OCI-LY1 (cell line): ENCODE measurements around the gene RAP2C.

Source experiments
- H2AFZ ChIP-seq: fragments of 200-600 bp; sonication (generic), shearing (Covaris generic); 2 replicates; pipeline ENCODE4 v1.6.0; 2014; ENCODE audit warnings: antibody characterized with exemption, mild to moderate bottlenecking, low read length
- H3F3A ChIP-seq: fragments of 200-600 bp; sonication (generic), shearing (Covaris generic); 2 replicates; pipeline ENCODE4 v1.6.0; 2014; ENCODE audit warnings: mild to moderate bottlenecking, antibody characterized with exemption, low read length, moderate library complexity; ENCODE audit not compliant: insufficient read depth
- H3K27ac ChIP-seq: fragments of 200-600 bp; sonication (generic); 2 replicates; pipeline ENCODE4 v1.5.1; 2014; ENCODE audit warnings: low read length, mixed run types, mild to moderate bottlenecking, low read depth; ENCODE audit not compliant: poor library complexity, severe bottlenecking
- H3K27me3 ChIP-seq: fragments of 200-600 bp; sonication (generic); 2 replicates; pipeline ENCODE4 v1.6.0; 2014; ENCODE audit warnings: antibody characterized with exemption, mild to moderate bottlenecking, low read length, moderate library complexity; ENCODE audit not compliant: insufficient read depth
- H3K36me3 ChIP-seq: fragments of 200-600 bp; sonication (generic); 2 replicates; pipeline ENCODE4 v1.6.1; 2014; ENCODE audit warnings: mild to moderate bottlenecking, antibody characterized with exemption, low read length, moderate library complexity, mixed read lengths; ENCODE audit not compliant: insufficient read depth
- H3K4me1 ChIP-seq: fragments of 200-600 bp; sonication (generic); 2 replicates; pipeline ENCODE4 v1.5.1; 2014; ENCODE audit warnings: mild to moderate bottlenecking, low read length, moderate library complexity; ENCODE audit not compliant: insufficient read depth, severe bottlenecking
- H3K4me2 ChIP-seq: fragments of 200-600 bp; sonication (generic), shearing (Covaris generic); 2 replicates; pipeline ENCODE4 v1.6.1; 2014; ENCODE audit warnings: low read length
- H3K4me3 ChIP-seq: fragments of 200-600 bp; sonication (generic); 2 replicates; pipeline ENCODE4 v1.5.1; 2014; ENCODE audit warnings: low read length, low read depth, mild to moderate bottlenecking, mixed read lengths; ENCODE audit not compliant: poor library complexity, severe bottlenecking
- H3K79me2 ChIP-seq: fragments of 200-600 bp; shearing (Covaris generic); 2 replicates; pipeline ENCODE4 v1.6.1; 2016; ENCODE audit warnings: mixed run types, low read length, mixed read lengths; ENCODE audit not compliant: insufficient read depth
- H3K9ac ChIP-seq: fragments of 200-600 bp; sonication (generic), shearing (Covaris generic); 2 replicates; pipeline ENCODE4 v1.6.1; 2014; ENCODE audit warnings: mild to moderate bottlenecking, low read length, mixed read lengths
- H3K9me2 ChIP-seq: fragments of 200-600 bp; sonication (generic), shearing (Covaris generic); 2 replicates; pipeline ENCODE4 v1.6.1; 2014; ENCODE audit warnings: low read depth, mild to moderate bottlenecking, low read length, mixed read lengths
- H3K9me3 ChIP-seq: fragments of 200-600 bp; shearing (Covaris generic); 2 replicates; pipeline ENCODE4 v1.6.1; 2014; ENCODE audit warnings: low read length, mixed read lengths
- H4K20me1 ChIP-seq: fragments of 200-600 bp; sonication (generic), shearing (Covaris generic); 2 replicates; pipeline ENCODE4 v1.6.0; 2016; ENCODE audit warnings: mild to moderate bottlenecking, low read length; ENCODE audit not compliant: insufficient read depth
- EZH2 ChIP-seq: fragments of 200-600 bp; sonication (generic), shearing (Covaris generic); IDR thresholded peaks from 2 replicates; pipeline ENCODE4 v1.8.0; 2017; ENCODE audit warnings: borderline replicate concordance, mixed run types, mild to moderate bottlenecking, antibody characterized with exemption, low read length, moderate library complexity, mixed read lengths
- TF ChIP-seq, protein P1 (sequence below): fragments of 200-600 bp; sonication (generic), shearing (Covaris generic); IDR thresholded peaks from 2 replicates; pipeline ENCODE4 v1.5.1; 2017; ENCODE audit warnings: mild to moderate bottlenecking, antibody characterized with exemption, low read length, moderate library complexity, mixed read lengths

The RAP2C gene

GRCh38 chrX:132200976-132201375 is 18.3 kb downstream of the RAP2C start:
- Histone ChIP-seq H3K36me3 (no peaks in the 10 kb centered on the region), H3K9me3 (no peaks in the 10 kb centered on the region), H3K27me3 (no peaks in the 10 kb centered on the region), H3K9ac (no peak overlapping the region), H3F3A (no peaks in the 10 kb centered on the region), H3K9me2 (no peaks in the 10 kb centered on the region), H3K4me1 (no peaks in the 10 kb centered on the region), H4K20me1 (no peaks in the 10 kb centered on the region), H3K27ac (no peak overlapping the region), H3K79me2 (no peaks in the 10 kb centered on the region), H3K4me2 (no peak overlapping the region), H2AFZ (no peak overlapping the region), H3K4me3 (no peak overlapping the region)
- TF ChIP-seq EZH2, result no peak

GRCh38 chrX:132199941-132200340 is 19.3 kb downstream of the RAP2C start:
- Histone ChIP-seq H4K20me1 (no peaks in the 10 kb centered on the region), H3K36me3 (no peaks in the 10 kb centered on the region), H3K9me3 (no peaks in the 10 kb centered on the region), H2AFZ (no peak overlapping the region), H3F3A (no peaks in the 10 kb centered on the region), H3K4me1 (no peaks in the 10 kb centered on the region), H3K27ac (no peak overlapping the region), H3K4me2 (no peak overlapping the region), H3K4me3 (no peak overlapping the region), H3K9ac (no peak overlapping the region), H3K27me3 (no peaks in the 10 kb centered on the region), H3K9me2 (no peaks in the 10 kb centered on the region), H3K79me2 (no peaks in the 10 kb centered on the region)
- TF ChIP-seq, protein P1, sequence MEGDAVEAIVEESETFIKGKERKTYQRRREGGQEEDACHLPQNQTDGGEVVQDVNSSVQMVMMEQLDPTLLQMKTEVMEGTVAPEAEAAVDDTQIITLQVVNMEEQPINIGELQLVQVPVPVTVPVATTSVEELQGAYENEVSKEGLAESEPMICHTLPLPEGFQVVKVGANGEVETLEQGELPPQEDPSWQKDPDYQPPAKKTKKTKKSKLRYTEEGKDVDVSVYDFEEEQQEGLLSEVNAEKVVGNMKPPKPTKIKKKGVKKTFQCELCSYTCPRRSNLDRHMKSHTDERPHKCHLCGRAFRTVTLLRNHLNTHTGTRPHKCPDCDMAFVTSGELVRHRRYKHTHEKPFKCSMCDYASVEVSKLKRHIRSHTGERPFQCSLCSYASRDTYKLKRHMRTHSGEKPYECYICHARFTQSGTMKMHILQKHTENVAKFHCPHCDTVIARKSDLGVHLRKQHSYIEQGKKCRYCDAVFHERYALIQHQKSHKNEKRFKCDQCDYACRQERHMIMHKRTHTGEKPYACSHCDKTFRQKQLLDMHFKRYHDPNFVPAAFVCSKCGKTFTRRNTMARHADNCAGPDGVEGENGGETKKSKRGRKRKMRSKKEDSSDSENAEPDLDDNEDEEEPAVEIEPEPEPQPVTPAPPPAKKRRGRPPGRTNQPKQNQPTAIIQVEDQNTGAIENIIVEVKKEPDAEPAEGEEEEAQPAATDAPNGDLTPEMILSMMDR, result no peak
- no peak for TF ChIP-seq EZH2

DNA sequence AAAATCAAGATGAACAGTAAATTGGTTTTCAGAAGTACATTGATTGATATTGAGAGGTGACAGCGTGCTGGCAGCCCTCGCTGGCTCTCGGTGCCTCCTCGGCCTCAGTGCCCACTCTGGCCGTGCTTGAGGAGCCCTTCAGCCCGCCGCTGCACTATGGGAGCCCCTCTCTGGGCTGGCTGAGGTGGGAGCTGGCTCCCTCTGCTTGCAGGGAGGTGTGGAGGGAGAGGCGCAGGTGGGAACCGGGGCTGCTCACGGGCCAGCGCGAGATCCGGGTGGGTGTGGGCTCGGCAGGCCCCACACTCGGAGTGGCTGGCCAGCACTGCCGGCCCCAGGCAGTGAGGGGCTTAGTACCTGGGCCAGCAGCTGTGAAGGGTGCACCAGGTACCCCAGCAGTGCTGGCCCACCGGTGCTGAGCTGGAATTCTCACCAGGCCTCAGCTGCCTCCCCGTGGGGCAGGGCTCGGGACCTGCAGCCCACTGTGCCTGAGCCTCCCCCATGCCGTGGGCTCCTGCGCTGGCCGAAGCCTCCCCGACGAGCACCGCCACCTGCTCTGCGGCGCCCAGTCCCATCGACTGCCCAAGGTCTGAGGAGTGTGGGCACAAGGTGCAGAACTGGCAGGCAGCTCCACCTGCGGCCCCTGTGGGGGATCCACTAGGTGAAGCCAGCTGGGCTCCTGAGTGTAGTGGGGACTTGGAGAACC is 25.2 kb downstream of the RAP2C start:
- no peak overlapping the region for H3K9ac ChIP-seq
- no peaks in the 10 kb centered on the region for H3K27me3 ChIP-seq
- no peak overlapping the region for H3K4me2 ChIP-seq
- no peaks in the 10 kb centered on the region for H3K9me2 ChIP-seq
- no peak overlapping the region for H3K27ac ChIP-seq
- H2AFZ ChIP-seq, result no peak overlapping the region
- no peak overlapping the region for H3K4me3 ChIP-seq
- no peaks in the 10 kb centered on the region for H3K36me3 ChIP-seq
- H3K9me3 ChIP-seq, result no peaks in the 10 kb centered on the region
- H3K79me2 ChIP-seq, result no peaks in the 10 kb centered on the region
- no peaks in the 10 kb centered on the region for H3K4me1 ChIP-seq
- no peaks in the 10 kb centered on the region for H3F3A ChIP-seq
- TF ChIP-seq, protein P1, result no peak
- TF ChIP-seq EZH2, result no peak
- no peaks in the 10 kb centered on the region for H4K20me1 ChIP-seq

- Histone ChIP-seq H3K9me2 (no peaks in the 10 kb centered on the region), H3K4me1 (no peaks in the 10 kb centered on the region), H3K27me3 (no peaks in the 10 kb centered on the region), H3K4me3 (no peak overlapping the region), H3K9me3 (no peaks in the 10 kb centered on the region), H2AFZ (no peak overlapping the region), H3F3A (no peaks in the 10 kb centered on the region), H3K36me3 (no peaks in the 10 kb centered on the region), H3K27ac (no peak overlapping the region), H4K20me1 (no peaks in the 10 kb centered on the region), H3K9ac (no peak overlapping the region), H3K79me2 (no peaks in the 10 kb centered on the region), H3K4me2 (no peak overlapping the region)
- TF ChIP-seq, protein P1, result no peak
- no peak for TF ChIP-seq EZH2
These were observed 27.3 kb downstream of the RAP2C start for GRCh38 chrX:132191938-132192337.
